ENCODE data around the gene USP17L13.
"Not testable (repeated sequence)": the region's sequence is repeated elsewhere in the genome, so short reads cannot be mapped to it uniquely, and the experiment has no call there.

Gene USP17L13, protein sequence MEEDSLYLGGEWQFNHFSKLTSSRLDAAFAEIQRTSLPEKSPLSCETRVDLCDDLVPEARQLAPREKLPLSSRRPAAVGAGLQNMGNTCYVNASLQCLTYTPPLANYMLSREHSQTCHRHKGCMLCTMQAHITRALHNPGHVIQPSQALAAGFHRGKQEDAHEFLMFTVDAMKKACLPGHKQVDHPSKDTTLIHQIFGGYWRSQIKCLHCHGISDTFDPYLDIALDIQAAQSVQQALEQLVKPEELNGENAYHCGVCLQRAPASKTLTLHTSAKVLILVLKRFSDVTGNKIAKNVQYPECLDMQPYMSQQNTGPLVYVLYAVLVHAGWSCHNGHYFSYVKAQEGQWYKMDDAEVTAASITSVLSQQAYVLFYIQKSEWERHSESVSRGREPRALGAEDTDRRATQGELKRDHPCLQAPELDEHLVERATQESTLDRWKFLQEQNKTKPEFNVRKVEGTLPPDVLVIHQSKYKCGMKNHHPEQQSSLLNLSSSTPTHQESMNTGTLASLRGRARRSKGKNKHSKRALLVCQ

DNA sequence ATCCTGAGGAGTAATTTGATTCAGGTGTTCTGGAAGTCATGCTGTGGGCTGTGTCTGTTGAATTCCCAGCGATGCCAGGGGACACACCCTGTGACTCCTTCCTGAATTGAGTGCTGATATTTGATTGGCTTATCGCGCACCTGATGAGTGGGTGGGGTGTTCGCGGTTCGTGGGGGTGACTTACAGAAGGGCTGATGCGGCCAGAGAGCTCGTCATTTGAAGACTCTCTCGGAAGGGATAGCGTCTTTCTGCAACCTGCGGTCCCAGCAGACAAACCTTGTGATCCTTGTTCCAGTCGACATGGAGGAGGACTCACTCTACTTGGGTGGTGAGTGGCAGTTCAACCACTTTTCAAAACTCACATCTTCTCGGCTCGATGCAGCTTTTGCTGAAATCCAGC is at the start of gene USP17L13:
Gene USP17L13 (plus strand): TSS at position 301 of the 400 bp plus-strand sequence. CDS start 0 bp downstream, at position 301.
- DNase-seq = not testable (repeated sequence)

GRCh38 chr4:9210357-9210756 is 14.3 kb upstream of the USP17L13 start, which contains the start of gene USP17L10:
Gene USP17L10 (plus strand): TSS chr4:9210657. CDS start chr4:9210657, 0 bp downstream.
- DNase-seq = not testable (repeated sequence)

GRCh38 chr4:9214701-9215100 is 10.0 kb upstream of the USP17L13 start:
- not testable (repeated sequence) for DNase-seq

DNA sequence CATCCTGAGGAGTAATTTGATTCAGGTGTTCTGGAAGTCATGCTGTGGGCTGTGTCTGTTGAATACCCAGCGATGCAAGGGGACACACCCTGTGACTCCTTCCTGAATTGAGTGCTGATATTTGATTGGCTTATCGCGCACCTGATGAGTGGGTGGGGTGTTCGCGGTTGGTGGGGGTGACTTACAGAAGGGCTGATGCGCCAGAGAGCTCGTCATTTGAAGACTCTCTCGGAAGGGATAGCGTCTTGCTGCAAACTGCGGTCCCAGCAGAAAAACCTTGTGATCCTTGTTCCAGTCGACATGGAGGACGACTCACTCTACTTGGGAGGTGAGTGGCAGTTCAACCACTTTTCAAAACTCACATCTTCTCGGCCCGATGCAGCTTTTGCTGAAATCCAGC is 9.6 kb upstream of the USP17L13 start, which contains the start of gene USP17L11:
Gene USP17L11 (plus strand): TSS at position 301 of the 400 bp plus-strand sequence. CDS start 0 bp downstream, at position 301.
- DNase-seq = not testable (repeated sequence)

GRCh38 chr4:9219852-9220251 is 4.8 kb upstream of the USP17L13 start, which contains the start of gene USP17L12:
Gene USP17L12 (plus strand): TSS chr4:9220152. CDS start chr4:9220152, 0 bp downstream.
- not testable (repeated sequence) for DNase-seq

DNA sequence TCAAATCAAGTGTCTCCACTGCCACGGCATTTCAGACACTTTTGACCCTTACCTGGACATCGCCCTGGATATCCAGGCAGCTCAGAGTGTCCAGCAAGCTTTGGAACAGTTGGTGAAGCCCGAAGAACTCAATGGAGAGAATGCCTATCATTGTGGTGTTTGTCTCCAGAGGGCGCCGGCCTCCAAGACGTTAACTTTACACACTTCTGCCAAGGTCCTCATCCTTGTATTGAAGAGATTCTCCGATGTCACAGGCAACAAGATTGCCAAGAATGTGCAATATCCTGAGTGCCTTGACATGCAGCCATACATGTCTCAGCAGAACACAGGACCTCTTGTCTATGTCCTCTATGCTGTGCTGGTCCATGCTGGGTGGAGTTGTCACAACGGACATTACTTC is 5.6 kb downstream of the USP17L13 start:
- DNase-seq = not testable (repeated sequence)

DNA sequence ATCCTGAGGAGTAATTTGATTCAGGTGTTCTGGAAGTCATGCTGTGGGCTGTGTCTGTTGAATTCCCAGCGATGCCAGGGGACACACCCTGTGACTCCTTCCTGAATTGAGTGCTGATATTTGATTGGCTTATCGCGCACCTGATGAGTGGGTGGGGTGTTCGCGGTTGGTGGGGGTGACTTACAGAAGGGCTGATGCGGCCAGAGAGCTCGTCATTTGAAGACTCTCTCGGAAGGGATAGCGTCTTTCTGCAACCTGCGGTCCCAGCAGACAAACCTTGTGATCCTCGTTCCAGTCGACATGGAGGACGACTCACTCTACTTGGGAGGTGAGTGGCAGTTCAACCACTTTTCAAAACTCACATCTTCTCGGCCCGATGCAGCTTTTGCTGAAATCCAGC is 9.4 kb downstream of the USP17L13 start, which contains the start of gene USP17L15:
Gene USP17L15 (plus strand): TSS at position 301 of the 400 bp plus-strand sequence. CDS start 0 bp downstream, at position 301.
- DNase-seq = not testable (repeated sequence)

DNA sequence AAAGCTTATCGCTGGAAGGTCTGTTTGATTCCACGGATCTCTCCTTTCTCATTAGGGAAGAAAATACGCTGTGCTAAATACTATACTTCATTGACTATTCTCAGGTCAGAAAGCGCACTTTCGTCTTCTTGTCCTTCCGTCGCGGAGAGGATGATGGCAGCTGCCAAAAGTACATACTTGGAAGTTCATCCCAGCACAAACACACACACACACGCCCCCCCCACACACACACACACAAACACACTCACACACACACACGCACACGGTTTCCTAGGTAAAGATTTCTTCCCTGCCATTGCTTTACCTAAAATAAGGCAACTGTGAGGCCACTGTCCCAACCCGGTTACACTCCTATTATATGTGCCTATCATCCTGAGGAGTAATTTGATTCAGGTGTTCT is 13.8 kb downstream of the USP17L13 start:
- DNase-seq = not testable (repeated sequence)

DNA sequence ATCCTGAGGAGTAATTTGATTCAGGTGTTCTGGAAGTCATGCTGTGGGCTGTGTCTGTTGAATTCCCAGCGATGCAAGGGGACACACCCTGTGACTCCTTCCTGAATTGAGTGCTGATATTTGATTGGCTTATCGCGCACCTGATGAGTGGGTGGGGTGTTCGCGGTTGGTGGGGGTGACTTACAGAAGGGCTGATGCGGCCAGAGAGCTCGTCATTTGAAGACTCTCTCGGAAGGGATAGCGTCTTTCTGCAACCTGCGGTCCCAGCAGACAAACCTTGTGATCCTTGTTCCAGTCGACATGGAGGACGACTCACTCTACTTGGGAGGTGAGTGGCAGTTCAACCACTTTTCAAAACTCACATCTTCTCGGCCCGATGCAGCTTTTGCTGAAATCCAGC is 18.9 kb downstream of the USP17L13 start, which contains the start of gene USP17L17:
Gene USP17L17 (plus strand): TSS at position 301 of the 400 bp plus-strand sequence. CDS start 0 bp downstream, at position 301.
- not testable (repeated sequence) for DNase-seq

DNA sequence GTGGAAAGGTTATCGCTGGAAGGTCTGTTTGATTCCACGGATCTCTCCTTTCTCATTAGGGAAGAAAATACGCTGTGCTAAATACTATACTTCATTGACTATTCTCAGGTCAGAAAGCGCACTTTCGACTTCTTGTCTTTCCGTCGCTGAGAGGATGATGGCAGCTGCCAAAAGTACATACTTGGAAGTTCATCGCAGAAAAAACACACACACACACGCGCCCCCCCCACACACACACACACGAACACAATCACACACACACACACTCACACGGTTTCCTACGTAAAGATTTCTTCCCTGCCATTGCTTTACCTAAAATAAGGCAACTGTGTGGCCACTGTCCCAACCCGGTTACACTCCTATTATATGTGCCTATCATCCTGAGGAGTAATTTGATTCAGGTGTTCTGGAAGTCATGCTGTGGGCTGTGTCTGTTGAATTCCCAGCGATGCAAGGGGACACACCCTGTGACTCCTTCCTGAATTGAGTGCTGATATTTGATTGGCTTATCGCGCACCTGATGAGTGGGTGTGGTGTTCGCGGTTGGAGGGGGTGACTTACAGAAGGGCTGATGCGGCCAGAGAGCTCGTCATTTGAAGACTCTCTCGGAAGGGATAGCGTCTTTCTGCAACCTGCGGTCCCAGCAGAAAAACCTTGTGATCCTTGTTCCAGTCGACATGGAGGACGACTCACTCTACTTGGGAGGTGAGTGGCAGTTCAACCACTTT is 23.4 kb downstream of the USP17L13 start, which contains the start of gene USP17L18:
Gene USP17L18 (plus strand): TSS at position 678 of the 728 bp plus-strand sequence. CDS start 0 bp downstream, at position 678.
- not testable (repeated sequence) for DNase-seq

DNA sequence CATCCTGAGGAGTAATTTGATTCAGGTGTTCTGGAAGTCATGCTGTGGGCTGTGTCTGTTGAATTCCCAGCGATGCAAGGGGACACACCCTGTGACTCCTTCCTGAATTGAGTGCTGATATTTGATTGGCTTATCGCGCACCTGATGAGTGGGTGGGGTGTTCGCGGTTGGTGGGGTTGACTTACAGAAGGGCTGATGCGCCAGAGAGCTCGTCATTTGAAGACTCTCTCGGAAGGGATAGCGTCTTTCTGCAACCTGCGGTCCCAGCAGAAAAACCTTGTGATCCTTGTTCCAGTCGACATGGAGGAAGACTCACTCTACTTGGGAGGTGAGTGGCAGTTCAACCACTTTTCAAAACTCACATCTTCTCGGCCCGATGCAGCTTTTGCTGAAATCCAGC is 28.4 kb downstream of the USP17L13 start, which contains the start of gene USP17L19:
Gene USP17L19 (plus strand): TSS at position 301 of the 400 bp plus-strand sequence. CDS start 0 bp downstream, at position 301.
- DNase-seq = not testable (repeated sequence)

- DNase-seq = not testable (repeated sequence)
Measured at GRCh38 chr4:9257824-9258223, 33.1 kb downstream of the USP17L13 start, which contains the start of gene USP17L20. Gene USP17L20 (plus strand): TSS chr4:9258124. CDS start chr4:9258124, 0 bp downstream.

DNA sequence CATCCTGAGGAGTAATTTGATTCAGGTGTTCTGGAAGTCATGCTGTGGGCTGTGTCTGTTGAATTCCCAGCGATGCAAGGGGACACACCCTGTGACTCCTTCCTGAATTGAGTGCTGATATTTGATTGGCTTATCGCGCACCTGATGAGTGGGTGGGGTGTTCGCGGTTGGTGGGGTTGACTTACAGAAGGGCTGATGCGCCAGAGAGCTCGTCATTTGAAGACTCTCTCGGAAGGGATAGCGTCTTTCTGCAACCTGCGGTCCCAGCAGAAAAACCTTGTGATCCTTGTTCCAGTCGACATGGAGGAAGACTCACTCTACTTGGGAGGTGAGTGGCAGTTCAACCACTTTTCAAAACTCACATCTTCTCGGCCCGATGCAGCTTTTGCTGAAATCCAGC is 37.9 kb downstream of the USP17L13 start, which contains the start of gene USP17L21:
Gene USP17L21 (plus strand): TSS at position 301 of the 400 bp plus-strand sequence. CDS start 0 bp downstream, at position 301.
- DNase-seq = not testable (repeated sequence)

DNA sequence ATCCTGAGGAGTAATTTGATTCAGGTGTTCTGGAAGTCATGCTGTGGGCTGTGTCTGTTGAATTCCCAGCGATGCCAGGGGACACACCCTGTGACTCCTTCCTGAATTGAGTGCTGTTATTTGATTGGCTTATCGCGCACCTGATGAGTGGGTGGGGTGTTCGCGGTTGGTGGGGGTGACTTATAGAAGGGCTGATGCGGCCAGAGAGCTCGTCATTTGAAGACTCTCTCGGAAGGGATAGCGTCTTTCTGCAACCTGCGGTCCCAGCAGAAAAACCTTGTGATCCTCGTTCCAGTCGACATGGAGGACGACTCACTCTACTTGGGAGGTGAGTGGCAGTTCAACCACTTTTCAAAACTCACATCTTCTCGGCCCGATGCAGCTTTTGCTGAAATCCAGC is 42.6 kb downstream of the USP17L13 start, which contains the start of gene USP17L22:
Gene USP17L22 (plus strand): TSS at position 301 of the 400 bp plus-strand sequence. CDS start 0 bp downstream, at position 301.
- DNase-seq = not testable (repeated sequence)

GRCh38 chr4:9271719-9272118 is 47.0 kb downstream of the USP17L13 start:
- not testable (repeated sequence) for DNase-seq
